GM21390 (cell line): ENCODE measurements around the gene STXBP3.
"Not testable (repeated sequence)": the region's sequence is repeated elsewhere in the genome, so short reads cannot be mapped to it uniquely, and the experiment has no call there.

Experiments used
- ATAC-seq: cut with Tn5 transposase; IDR thresholded peaks from one replicate; pipeline ENCODE4 v1.9.1; 2021; ENCODE audit not compliant: unreplicated experiment

The STXBP3 gene

DNA sequence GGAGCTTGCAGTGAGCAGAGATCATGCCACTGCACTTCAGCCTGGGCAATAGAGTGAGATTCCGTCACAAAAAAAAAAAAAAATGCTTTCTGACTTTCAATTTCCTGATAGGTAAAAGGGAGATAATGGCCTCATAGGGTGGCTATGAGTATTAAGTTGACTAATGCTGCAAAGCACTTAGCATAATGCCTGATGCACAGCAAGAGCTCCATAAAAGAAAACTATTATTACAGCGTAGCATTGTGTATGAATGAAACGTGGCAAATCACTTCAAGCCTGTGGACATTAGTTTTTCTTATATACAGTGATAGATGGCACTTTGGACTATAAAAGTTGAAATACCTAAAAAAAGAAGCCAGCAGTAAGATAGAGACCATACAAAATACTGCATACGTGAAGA lies 17.0 kb upstream of the STXBP3 start:
- no peak for ATAC-seq

DNA sequence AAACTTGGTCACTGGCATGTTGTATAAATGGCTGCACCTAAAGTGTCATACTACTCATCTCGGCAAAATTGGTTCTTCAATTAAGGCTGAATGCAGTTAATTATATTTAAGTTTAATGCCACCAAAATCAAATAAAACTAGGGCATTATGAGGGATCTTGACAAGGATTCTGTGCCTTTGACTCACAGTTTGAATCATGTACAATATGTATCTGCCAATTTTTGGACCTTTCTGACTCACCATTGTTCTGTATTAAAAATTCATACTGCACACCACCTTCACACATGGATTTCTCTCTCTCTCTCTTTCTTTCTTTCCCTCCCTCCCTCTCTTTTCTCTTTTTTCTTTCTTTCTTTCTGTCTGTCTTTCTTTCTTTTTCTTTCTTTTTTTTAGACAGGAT lies 14.1 kb upstream of the STXBP3 start:
- ATAC-seq = no peak

DNA sequence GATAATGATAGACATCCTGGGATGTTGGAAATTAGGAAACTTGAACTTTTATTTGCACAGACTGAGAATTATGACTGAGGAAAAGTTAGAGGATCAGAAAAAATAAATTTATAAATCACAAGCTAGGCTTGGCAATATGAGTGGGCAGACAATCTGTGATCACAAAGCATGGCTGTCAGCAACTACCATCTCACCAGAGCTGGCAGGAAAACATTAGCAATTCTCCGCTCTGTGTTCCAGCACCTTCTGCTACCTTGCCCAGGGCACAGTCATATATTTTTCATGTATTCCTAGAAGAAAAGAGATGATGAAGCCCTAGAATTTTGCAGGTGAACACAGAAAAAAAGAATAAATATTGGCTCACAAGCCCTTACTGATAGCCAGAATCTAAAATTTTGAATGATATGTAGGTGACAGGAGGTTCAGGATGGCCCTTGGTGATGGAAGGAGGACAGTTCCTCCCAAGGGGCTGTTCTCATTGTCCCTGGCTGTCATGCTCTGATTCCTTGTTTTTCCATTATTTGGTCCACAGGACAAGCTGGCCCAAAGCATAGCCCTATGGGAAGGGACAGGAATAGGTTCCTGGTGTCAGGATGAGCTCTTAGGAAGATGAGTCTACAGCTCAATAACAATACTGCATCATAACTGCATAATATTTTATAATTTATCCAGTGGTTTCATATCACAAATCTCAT lies 12.2 kb upstream of the STXBP3 start:
- no peak for ATAC-seq

DNA sequence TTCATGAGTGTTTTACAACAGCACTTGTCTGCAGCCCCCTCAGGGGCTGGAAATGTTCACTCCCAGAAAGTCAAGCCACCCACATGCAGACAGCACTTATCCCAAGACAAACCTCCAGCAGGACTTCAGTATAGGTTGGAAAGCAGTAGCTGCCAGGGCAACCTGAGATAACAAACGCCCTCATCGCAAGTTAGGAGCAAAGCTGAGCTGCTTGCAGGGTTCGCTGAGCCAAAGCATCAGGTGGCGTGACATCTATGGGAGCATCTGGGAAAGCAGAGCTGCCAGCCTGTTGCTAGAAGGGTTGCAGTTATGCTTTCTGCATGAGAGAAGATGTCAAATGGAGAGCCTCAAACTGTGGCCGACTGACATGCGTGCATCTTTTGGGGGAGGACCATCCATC lies 4.2 kb upstream of the STXBP3 start:
- ATAC-seq = no peak

DNA sequence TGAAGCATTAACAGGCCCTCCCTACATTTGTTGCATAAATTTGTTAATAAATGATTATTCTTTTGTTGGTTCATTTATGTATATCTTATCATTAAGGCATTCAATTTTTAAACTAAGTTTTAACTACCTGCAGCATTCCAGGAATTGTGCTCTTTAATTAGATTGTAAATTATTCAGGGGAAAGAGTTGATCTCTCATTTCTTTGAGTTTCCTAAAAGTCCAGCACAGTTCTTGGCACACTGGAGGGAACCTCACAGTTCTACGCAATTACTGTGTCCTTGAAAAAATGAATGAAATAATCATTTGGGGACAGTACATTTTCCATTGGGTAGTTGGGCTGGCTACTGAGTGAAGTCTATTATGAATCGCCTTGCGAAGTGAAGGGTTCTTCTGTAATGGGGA lies 493 bp upstream of the STXBP3 start:
- ATAC-seq = no peak

DNA sequence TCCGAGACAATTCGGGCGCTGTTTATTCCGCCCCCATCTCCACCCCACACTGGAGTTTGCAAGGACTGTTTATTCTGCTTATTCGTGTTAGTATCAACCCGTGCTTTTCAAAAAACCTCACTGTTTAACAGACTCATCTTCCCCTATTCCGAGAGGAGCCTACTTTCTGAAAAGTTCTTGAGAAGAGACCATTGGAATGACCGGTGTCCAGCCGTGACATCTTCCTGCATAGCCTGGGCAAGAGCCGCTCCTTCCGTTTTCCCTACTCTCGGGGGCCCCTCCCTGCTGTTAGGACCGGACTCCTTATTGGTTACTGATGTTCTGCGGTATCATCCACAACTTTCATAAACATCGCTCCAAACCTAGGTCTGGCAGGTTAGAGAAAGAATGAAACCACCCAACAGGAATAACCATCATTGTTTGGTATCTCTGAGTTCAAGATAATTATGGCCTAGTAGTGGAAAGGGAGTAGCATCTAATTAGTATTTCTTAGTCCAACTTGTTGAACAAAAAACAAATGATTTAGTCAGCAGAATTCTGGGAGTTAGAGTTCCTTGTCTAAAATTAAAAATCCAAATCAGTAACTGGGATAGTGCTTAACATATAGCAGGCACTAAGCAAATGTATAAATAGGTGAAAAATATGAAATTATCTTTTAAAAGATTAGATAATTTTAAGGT lies 837 bp downstream of the STXBP3 start:
- ATAC-seq = peak; percentile 25

DNA sequence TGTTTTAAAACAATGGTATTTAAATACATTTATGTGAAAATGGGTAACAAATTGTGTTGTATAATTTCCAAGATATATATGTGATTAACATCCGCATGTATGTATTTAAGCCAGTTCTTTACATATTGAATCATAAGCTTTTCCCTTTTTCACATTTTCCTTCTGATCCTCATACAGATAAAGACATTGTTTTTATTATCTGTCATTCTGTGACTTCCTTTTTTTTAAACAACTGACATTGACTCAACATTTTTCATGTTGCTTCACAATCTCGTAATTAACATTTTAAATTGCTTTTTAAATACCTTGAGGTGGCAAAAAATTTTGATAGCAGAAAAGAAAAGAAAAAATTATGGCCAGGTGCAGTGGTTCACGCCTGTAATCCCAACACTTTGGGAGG lies 1.4 kb downstream of the STXBP3 start:
- ATAC-seq = no peak

DNA sequence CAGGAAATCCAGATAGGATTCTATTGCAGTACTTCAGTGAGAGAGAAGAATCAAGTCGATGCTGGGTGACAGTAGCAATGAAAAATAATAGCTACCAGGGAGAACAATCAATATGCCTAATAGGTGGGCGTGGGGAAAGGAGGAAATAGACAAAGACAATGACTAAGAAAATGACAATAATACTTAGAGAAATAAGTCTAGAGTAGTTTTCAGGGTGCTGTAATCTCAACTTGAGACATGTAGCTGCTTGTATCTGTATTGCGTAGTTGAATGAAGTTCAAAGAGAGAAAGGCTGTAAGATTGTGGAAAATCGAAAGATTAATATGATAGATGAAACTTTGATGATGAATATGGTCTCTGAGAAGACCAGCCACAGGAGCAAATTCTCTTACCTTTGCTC lies 2.6 kb downstream of the STXBP3 start:
- no peak for ATAC-seq

DNA sequence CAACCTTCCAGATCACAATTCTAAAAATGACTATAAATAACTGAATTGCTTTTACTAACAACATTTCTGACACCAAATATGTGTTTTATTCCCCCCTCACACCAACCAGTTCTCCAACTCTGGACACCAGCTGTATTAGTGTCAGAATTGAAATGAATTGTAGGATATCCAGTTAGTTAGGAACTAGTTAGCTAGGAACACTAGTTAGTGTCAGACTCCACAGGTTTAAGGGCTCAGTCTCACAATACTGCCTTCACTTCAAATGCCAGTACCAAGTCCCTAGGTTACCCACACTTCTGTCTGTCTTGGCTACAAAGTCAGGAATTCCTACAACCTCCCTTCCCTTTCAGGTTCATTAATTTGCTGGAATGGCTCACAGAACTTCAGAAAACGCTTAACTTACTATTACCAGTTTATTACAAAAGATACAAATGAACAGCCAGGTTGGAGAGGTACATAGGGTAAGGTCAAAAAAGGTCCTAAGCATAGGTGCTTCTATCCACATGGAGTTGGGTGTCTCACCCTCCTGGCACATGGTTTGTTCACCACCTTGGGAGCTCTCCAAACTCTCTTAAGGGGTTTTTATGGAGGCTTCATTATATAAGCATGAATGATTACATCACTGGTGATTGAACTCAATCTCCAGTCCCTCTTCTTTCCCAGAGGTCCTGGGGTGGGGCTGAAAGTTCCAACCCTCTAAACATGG lies 4.2 kb downstream of the STXBP3 start:
- ATAC-seq = no peak

DNA sequence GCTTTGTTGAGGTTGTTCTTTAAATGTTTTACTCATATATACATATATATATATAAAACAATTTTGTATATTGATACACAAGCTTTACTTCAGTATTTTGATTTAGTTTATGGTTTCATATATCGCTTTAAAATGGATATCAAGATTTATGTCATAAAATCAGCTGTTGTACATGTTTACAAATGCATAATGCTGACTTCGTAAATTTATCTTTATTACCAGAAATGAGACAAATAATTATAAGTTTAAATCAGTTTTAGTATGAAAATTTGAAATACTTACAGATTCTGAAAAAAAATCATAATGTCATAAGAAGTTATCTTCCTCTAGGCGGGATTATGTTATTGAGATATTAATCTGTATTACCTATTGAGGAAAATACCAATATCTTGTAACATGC lies 6.9 kb downstream of the STXBP3 start:
- no peak for ATAC-seq

DNA sequence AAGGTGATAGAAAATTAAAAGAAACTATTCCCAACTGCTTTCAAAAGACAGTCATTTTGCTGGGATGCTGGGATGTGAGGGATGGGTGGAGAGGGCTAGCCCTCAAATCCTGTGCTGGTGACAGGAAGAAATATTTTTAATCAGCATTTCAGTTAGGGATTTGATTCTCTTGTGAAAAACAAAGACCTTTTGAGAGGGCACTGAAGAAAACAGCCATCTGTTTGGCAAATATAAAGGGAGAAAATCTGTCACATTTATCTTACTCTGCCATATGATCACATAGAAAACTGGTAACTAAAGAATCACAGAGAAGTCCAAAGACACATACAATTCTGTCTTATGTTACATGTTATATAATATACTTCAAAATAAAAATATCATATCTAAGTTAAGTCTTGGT lies 12.3 kb downstream of the STXBP3 start:
- ATAC-seq = no peak

DNA sequence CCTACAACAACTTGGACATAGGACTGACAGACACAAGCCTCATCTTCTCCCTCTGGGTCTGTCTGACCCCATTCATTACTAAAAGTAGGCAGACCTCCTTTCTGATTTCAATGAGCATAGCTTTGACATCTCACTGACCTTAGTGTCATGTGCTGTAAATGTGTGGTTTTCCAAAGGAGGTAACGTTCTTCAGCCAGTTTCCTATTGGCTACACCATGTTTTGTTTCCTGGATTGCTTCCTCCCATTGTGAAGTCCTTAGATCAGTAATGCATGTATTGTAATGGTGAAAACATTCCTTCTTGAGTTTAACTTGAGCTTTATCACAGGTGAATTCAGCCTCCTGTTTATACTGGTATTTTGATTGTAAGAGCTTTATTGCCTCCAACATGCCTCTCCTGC lies 20.6 kb downstream of the STXBP3 start:
- ATAC-seq = no peak

DNA sequence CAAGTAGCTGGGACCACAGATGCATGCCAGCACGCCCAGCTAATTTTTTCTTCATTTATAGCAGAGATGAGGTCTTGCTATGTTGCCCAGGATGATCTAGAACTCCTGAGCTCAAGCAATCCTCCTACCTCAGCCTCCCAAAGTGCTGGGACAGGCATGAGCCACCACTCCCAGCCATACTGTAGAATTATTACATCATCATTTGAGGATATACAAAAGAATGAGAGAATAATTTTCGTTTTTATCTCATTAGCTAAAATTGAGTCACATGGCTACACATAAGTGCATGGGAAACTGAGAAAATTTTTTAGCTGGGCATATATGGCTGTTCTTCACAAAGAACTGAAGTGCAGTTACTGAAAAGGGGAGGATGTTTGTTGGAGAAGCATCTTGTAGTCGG lies 21.2 kb downstream of the STXBP3 start:
- no peak for ATAC-seq

DNA sequence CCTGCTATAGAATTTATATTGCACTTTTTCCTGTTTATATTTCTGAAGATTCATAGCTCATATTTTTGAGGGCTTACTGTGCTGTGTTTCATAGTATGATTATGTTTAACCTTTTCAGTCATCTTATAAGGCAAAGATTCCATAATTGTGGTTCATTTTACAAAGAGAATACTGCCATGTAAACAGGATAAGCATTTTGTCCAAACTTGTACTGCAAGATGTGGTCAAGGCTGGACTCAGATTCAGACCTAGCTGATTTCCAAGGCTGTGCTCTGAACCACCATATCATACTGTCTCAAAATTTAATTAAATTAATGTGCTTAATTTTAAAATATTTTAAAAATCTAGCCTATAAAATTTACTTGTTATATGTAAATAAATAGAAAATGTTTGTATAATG lies 31.4 kb downstream of the STXBP3 start:
- ATAC-seq = no peak

DNA sequence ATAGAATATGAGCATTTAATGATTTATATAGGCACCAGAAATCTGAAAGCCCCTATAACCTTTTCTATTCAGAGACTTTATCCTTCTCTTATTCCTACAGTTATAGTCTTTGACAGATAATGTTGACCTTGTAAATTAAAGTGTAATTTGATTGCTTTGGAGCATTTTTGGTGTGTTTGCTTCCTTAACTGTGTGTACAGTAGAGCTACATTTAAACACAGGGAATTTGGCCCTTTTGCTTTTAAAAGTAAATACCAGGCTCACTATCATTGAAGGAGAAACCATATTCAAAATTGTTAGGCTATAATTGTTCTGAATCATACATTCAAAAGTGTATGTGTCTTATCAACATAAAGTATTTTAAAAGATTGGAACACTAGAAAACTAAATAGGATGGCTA lies 33.0 kb downstream of the STXBP3 start:
- ATAC-seq = no peak

DNA sequence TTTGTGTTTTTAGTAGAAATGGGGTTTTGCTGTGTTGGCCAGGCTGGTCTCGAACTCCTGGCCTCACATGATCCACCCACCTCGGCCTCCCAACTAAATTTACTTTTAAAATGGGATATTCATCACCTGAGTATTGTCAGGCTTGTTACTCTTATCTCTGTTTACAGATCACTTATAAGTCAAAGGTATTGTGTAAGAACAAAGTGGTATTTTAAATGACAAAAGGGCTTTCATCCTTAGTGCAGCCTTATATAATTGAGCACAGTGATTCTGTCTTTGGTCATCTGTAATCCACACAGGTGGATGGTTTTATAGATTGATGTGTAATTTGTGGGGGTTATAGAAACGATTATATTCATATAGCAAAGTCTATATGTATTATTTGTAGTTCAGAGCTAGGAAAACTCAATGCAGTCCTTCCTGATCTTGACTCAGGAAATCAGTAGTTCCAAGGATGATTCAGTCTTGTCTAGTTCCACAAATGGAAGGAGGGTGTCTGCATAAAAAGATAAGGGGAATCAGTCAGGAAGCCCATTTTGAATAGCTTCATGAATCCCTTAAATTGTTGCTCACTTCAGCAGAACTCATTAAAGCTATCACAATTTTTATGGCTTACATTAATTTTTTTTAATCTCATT lies 34.6 kb downstream of the STXBP3 start:
- ATAC-seq = no peak

DNA sequence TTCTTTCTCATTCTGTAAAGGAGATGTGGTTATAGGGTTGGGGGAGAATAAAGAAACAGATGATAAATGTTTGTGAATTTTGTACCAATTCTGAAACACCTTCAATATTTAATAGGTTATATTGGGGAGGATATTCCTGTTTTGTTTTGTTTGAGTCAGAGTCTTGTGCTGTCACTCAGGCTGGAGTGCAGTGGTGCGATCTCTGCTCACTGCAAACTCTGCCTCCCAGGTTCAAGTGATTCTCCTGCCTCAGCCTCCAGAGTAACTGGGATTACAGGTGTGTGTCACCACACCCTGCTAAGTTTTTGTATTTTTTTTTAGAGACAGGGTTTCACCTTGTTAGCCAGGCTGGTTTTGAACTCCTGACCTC lies 35.1 kb downstream of the STXBP3 start:
- not testable (repeated sequence) for ATAC-seq

DNA sequence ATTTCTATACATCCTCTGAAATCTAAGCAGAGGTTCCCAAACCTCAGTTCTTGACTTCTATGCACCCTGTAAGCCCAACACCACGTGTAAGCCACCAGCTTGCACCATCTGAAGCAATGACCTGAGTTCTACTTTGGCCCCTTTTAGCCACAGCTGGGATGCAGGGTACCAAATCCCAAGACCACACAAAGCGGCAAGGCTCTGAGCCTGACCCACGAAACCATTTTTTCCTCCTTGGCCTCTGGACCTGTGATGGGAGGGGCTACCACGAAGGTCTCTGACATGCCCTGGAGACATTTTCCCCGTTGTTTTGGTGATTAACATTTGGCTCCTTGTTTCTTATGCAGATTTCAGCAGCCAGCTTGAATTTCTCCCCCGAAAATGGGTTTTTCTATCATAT lies 38.8 kb downstream of the STXBP3 start:
- no peak for ATAC-seq

DNA sequence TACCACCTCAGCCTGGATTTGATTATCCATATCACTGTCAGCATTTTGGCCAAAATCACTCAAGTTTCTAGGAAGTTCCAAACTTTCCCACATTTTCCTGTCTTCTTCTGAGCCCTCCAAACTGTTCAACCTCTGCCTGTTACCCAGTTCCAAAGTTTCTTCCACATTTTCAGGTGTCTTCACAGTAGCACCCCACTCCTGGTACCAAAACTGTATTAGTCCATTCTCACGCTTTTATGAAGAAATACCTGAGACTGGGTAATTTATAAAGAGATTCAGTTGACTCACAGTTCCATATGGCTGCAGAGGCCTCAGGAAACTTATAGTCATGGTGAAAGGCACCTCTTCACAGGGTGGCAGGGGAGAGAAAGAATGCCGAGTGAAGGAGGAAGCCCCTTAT lies 39.4 kb downstream of the STXBP3 start:
- ATAC-seq = no peak

DNA sequence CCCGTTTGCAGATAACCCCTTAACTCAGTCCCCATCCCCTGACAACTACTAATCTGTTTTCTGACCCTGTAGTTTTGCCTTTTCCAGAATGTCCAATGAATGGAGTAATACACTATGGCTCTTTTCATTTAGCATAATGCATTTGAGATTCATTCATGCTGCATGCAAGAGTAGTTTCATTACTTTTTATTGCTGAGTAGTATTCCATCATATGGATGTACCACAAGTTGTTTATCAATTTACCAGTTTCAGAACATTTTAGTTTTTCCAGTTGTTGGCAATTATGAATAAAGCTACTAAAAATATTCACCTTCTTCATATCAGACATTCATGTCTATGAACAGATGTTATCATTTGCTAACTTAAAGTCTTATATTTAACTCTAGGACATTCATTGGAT lies 45.3 kb downstream of the STXBP3 start:
- no peak for ATAC-seq

DNA sequence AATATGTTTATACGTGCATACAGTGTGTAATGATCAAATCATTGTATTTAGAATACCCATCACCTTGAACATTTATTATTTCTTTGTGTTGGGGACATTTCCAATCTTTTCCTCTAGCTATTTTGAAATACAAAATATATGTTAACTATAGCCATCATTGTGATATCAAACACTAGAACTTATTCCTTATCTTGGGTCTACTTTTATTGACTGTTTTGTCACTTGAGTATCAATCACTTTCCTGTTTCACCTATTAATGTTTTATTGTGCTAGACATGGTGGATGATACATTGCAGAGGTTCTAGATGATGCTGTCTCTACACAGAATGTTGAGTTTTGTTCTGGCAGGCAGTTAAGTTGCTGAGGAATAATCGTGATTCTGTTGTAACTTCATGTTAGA lies 45.9 kb downstream of the STXBP3 start:
- ATAC-seq = no peak

DNA sequence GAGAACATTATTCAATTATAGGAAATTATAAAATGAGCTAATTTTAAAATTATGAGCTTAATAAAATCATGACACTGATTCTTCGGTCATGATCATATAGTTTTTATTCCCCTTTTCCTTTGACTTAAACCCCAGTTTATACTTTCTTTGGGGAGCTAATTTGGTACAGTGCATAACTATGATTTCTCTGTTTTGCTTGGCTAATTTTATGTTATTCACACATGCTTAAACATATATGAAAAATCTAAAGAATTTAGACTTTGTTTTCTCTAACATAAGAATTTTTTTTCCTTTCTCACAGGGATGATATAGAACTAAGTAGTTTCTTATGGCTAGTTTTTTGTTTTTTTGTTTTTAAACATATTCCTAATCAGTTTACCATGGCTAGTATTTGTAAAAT lies 52.5 kb downstream of the STXBP3 start:
- ATAC-seq = no peak
